Stimulated activated CD8-positive, alpha-beta memory T cell treated with anti-CD3 and anti-CD28 coated beads, Interleukin-7, amount 100 ng/mL, for 4 hours (primary cell): Measurements from ENCODE around the gene SYNJ2.

Experiments used
- DNase-seq, 2 donors: peaks; one replicate each; pipeline ENCODE4 v3.0.0-alpha.2; 2020; ENCODE audit warnings: low read depth in 2 of 2

The SYNJ2 gene

GRCh38 chr6:158040051-158040803 lies 58.6 kb downstream of the SYNJ2 start:
- DNase-seq, result peak in 1 of 2 donors; percentile 21

- no peak for DNase-seq
Observed at GRCh38 chr6:158040804-158041347, 59.2 kb downstream of the SYNJ2 start.

GRCh38 chr6:158041370-158041769 lies 59.7 kb downstream of the SYNJ2 start:
- no peak for DNase-seq

GRCh38 chr6:158041788-158042187 lies 60.1 kb downstream of the SYNJ2 start:
- no peak for DNase-seq

GRCh38 chr6:158042245-158042798 lies 60.7 kb downstream of the SYNJ2 start:
- no peak for DNase-seq

- DNase-seq, result no peak
Observed at GRCh38 chr6:158043008-158043407, 61.3 kb downstream of the SYNJ2 start.

GRCh38 chr6:158043586-158044524 lies 62.2 kb downstream of the SYNJ2 start:
- DNase-seq, result no peak

GRCh38 chr6:158044525-158044888 lies 62.8 kb downstream of the SYNJ2 start:
- DNase-seq, result no peak

- DNase-seq, result no peak
Observed at GRCh38 chr6:158046201-158047126, 64.8 kb downstream of the SYNJ2 start.

- DNase-seq, result peak; percentile 65 to 71
Observed at GRCh38 chr6:158047127-158047518, 65.5 kb downstream of the SYNJ2 start.

GRCh38 chr6:158047563-158048323 lies 66.1 kb downstream of the SYNJ2 start:
- DNase-seq, result no peak

- no peak for DNase-seq
Observed at GRCh38 chr6:158048589-158048988, 66.9 kb downstream of the SYNJ2 start.

- DNase-seq, result no peak
Observed at GRCh38 chr6:158049055-158050028, 67.7 kb downstream of the SYNJ2 start.

GRCh38 chr6:158050107-158050735 lies 68.6 kb downstream of the SYNJ2 start:
- no peak for DNase-seq

GRCh38 chr6:158050955-158051354 lies 69.3 kb downstream of the SYNJ2 start:
- DNase-seq, result no peak

- DNase-seq, result no peak
Observed at GRCh38 chr6:158051968-158052367, 70.3 kb downstream of the SYNJ2 start.

GRCh38 chr6:158053377-158054313 lies 72.0 kb downstream of the SYNJ2 start:
- peak; percentile 56 to 71 for DNase-seq

- no peak for DNase-seq
Observed at GRCh38 chr6:158056355-158056754, 74.7 kb downstream of the SYNJ2 start.
